Measurements from ENCODE around the gene HEXB. TPM values are rescaled to one million over a fixed set of nuclear protein-coding genes. Genes with fewer than 3 reads are reported as not detected.

The HEXB gene
- total and polyA plus RNA-seq, 9 donors, result 63.5 to 159 (median 88.6) TPM

DNA sequence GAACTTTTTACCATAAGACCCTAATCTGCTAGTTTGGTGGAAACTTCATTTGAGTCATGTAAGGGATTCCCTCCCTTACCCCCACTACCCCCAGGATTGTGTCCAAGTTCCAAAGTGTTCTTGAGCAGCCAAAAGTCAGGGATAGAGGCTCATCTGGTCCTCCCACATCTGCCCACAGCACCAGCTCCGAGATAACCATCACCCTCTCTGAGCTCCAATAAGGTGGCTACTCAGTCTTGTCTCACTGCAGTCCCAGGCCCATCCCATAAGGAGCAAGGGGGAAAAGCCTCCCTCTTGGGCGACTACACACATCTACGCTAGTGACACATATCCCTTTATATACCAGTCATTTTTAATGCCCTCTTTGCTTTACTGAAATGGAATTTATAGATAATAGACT lies 32.5 kb upstream of the HEXB start:
- no peak for DNase-seq
- intact Hi-C loops (cut with DNase I), result no loop called here
- H3K27ac ChIP-seq, result no peak overlapping the region
- 90 to 91% (median 91%) methylated on average over 3 of the region's 3 CpGs for WGBS, 3 donors
- H3K27me3 ChIP-seq, result no peaks in the 10 kb centered on the region
- no peaks in the 10 kb centered on the region for H3K36me3 ChIP-seq
- no peaks in the 10 kb centered on the region for H3K4me1 ChIP-seq (ENCODE audit: insufficient read depth)
- H3K4me3 ChIP-seq, result no peak overlapping the region
- no peaks in the 10 kb centered on the region for H3K9me3 ChIP-seq
- TF ChIP-seq POLR2A (IDR thresholded peaks at IDR 0.05) (no peak), EP300 (IDR thresholded peaks at IDR 0.05) (no peak)
- TF ChIP-seq, protein P1, sequence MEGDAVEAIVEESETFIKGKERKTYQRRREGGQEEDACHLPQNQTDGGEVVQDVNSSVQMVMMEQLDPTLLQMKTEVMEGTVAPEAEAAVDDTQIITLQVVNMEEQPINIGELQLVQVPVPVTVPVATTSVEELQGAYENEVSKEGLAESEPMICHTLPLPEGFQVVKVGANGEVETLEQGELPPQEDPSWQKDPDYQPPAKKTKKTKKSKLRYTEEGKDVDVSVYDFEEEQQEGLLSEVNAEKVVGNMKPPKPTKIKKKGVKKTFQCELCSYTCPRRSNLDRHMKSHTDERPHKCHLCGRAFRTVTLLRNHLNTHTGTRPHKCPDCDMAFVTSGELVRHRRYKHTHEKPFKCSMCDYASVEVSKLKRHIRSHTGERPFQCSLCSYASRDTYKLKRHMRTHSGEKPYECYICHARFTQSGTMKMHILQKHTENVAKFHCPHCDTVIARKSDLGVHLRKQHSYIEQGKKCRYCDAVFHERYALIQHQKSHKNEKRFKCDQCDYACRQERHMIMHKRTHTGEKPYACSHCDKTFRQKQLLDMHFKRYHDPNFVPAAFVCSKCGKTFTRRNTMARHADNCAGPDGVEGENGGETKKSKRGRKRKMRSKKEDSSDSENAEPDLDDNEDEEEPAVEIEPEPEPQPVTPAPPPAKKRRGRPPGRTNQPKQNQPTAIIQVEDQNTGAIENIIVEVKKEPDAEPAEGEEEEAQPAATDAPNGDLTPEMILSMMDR (IDR thresholded peaks at IDR 0.05), result no peak

GRCh38 chr5:74653991-74654390 lies 31.0 kb upstream of the HEXB start:
- Histone ChIP-seq H3K36me3 (no peaks in the 10 kb centered on the region), H3K9me3 (no peaks in the 10 kb centered on the region), H3K27me3 (no peaks in the 10 kb centered on the region), H3K4me1 (ENCODE audit: insufficient read depth) (no peaks in the 10 kb centered on the region), H3K27ac (no peak overlapping the region), H3K4me3 (no peak overlapping the region)
- WGBS, 3 donors, result 77 to 90% (median 89%) methylated on average over 5 of the region's 5 CpGs
- intact Hi-C loops (cut with DNase I), result no loop called here
- no peak for DNase-seq
- TF ChIP-seq, protein P1 (IDR thresholded peaks at IDR 0.05), result no peak
- TF ChIP-seq POLR2A (IDR thresholded peaks at IDR 0.05) (no peak), EP300 (IDR thresholded peaks at IDR 0.05) (no peak)

- no peaks in the 10 kb centered on the region for H3K36me3 ChIP-seq
- H3K9me3 ChIP-seq, result no peaks in the 10 kb centered on the region
- H3K4me3 ChIP-seq, result no peak overlapping the region
- intact Hi-C loops (cut with DNase I), result loop anchor here in 1 of 4 donors (5.0 kb wide), 1 partner anchor 603 kb away; no protein-coding TSS in a partner anchor
- no peaks in the 10 kb centered on the region for H3K4me1 ChIP-seq (ENCODE audit: insufficient read depth)
- TF ChIP-seq EP300 (IDR thresholded peaks at IDR 0.05) (no peak), POLR2A (IDR thresholded peaks at IDR 0.05) (no peak)
- TF ChIP-seq, protein P1 (IDR thresholded peaks at IDR 0.05), result no peak
- WGBS, 3 donors, result 76 to 87% (median 84%) methylated on average over 6 of the region's 6 CpGs
- no peak for DNase-seq
- H3K27me3 ChIP-seq, result no peaks in the 10 kb centered on the region
- no peak overlapping the region for H3K27ac ChIP-seq
Observed at GRCh38 chr5:74655206-74655605, 29.8 kb upstream of the HEXB start.

GRCh38 chr5:74655716-74656115 lies 29.3 kb upstream of the HEXB start:
- H3K4me1 ChIP-seq (ENCODE audit: insufficient read depth), result no peaks in the 10 kb centered on the region
- TF ChIP-seq EP300 (IDR thresholded peaks at IDR 0.05) (no peak), POLR2A (IDR thresholded peaks at IDR 0.05) (no peak)
- TF ChIP-seq, protein P1 (IDR thresholded peaks at IDR 0.05), result no peak
- H3K4me3 ChIP-seq, result no peak overlapping the region
- DNase-seq, result no peak
- H3K27ac ChIP-seq, result no peak overlapping the region
- no peaks in the 10 kb centered on the region for H3K9me3 ChIP-seq
- H3K36me3 ChIP-seq, result no peaks in the 10 kb centered on the region
- intact Hi-C loops (cut with DNase I), result loop anchor here in 1 of 4 donors (5.0 kb wide), 1 partner anchor 603 kb away; no protein-coding TSS in a partner anchor
- no peaks in the 10 kb centered on the region for H3K27me3 ChIP-seq

All from ovary (tissue), 9 donors.